Heart left ventricle (tissue), 16 donors: ENCODE measurements around the gene DEPDC1B. TPM values are rescaled to one million over a fixed set of nuclear protein-coding genes. Genes with fewer than 3 reads are reported as not detected.

ENCODE experiments used
- ATAC-seq, 4 donors: fragments of 200-7000 bp; cut with Tn5 transposase; one replicate each; pipeline ENCODE4 v1.9.1; 2020 to 2022; ENCODE audit warnings: moderate library complexity in 4 of 4, mild to moderate bottlenecking in 3 of 4, moderate number of reproducible peaks in 1 of 4
- DNase-seq, 5 donors: peaks; one replicate each; pipeline ENCODE4 v3.0.0-alpha.2; 2020
- H3K27ac ChIP-seq, 12 donors: fragments of 200-600 bp; sonication (generic) in 4 of 12; one replicate each; pipeline versions ENCODE4 v1.5.0 to v1.8.0; 2016 to 2022; ENCODE audit warnings: mild to moderate bottlenecking in 2 of 12
- H3K27me3 ChIP-seq, 9 donors: fragments of 200-600 bp; sonication (generic) in 2 of 9; one replicate each; pipeline versions ENCODE4 v1.5.1 to v1.8.0; 2016 to 2022; ENCODE audit warnings: mild to moderate bottlenecking in 3 of 9
- H3K36me3 ChIP-seq, 9 donors: fragments of 200-600 bp; sonication (generic) in 2 of 9; one replicate each; pipeline versions ENCODE4 v1.5.0 to v1.8.0; 2018 to 2022; ENCODE audit warnings: mild to moderate bottlenecking in 2 of 9
- H3K4me1 ChIP-seq, 12 donors: fragments of 200-600 bp; sonication (generic) in 4 of 12; one replicate each; pipeline versions ENCODE4 v1.5.0 to v1.8.0; 2016 to 2022; ENCODE audit warnings: mild to moderate bottlenecking in 3 of 12
- H3K4me3 ChIP-seq, 12 donors: fragments of 200-600 bp; sonication (generic) in 4 of 12; one replicate each; pipeline versions ENCODE4 v1.5.0 to v1.8.0; 2017 to 2022; ENCODE audit warnings: mild to moderate bottlenecking in 9 of 12, moderate library complexity in 4 of 12
- H3K9me3 ChIP-seq, 12 donors: fragments of 200-600 bp; sonication (generic) in 4 of 12; one replicate each; pipeline versions ENCODE4 v1.5.0 to v1.8.0; 2016 to 2022; ENCODE audit warnings: mild to moderate bottlenecking in 1 of 12
- POLR2A ChIP-seq, 2 donors: fragments of 450-650 bp; IDR thresholded peaks; one replicate each; pipeline ENCODE4 v1.6.1; 2017; ENCODE audit warnings: antibody characterized with exemption in 2 of 2, mild to moderate bottlenecking in 2 of 2, moderate library complexity in 2 of 2
- WGBS, 4 donors: extraction: QIAGEN DNeasy Blood & Tissue Kit in 2 of 4; methylation state at CpG; one replicate each; pipeline versions ENCODE4 v1.1.5 to v1.1.7; 2013 to 2018; 5-methylcytosine and 5-hydroxymethylcytosine counted together
- intact Hi-C, 10 donors: fragments of 100-400 bp; cut with DNase I; formaldehyde crosslinking; loops; one replicate each; pipeline versions ENCODE4 v1.11.1 to v1.14.2; 2022
- polyA plus RNA-seq, 2 donors: library from polyadenylated mRNA; stranded (reverse); fragments of 200-250 nt; gene quantifications; one replicate each; pipeline ENCODE4 v1.2.3, GENCODE V29; 2013
- total RNA-seq, 9 donors: library from RNA; depleted of rRNA in 2 of 9; stranded (reverse); fragments of >200 nt in 2 of 9; fragmentation: NEBNext Ultra II Directional in 3 of 9; extraction: Animal tissue kit (Norgen Biotek cat#: 25700) in 3 of 9; gene quantifications; one replicate each; pipeline versions ENCODE4 v1.1.0 to v1.2.4, GENCODE V29; 2016 to 2023
- TF ChIP-seq, protein P1 (sequence below), 12 donors: fragments of 200-600 bp; sonication (generic) in 4 of 12; IDR thresholded peaks; one replicate each; pipeline versions ENCODE4 v1.5.0 to v1.8.0; 2018 to 2022; ENCODE audit warnings: antibody characterized with exemption in 12 of 12, mild to moderate bottlenecking in 5 of 12
- donor health status: ischemic (EF 13 %, LVEDD 7.1; RV severe dilation, severe dysfunction).
- donor health status: healthy with polysubstance abuse.
- donor health status: DM: no; HTN: yes; CAD: no.
- donor health status: DM: no; HTN: no; CAD: no.
- donor health status: ischemic (EF 25% LVEDD 6.9; RV normal size, moderate dysfunction).
- donor health status: ischemic (EF 25% LVEDD 5.7; RV mildly dilated, moderate dysfunction).
- donor health status: healthy.
- donor health status: DM: yes; HTN: yes; CAD: no.
- donor health status: ischemic (EF 35%, LVEDD 5.7; RV mildly dilated, moderate dysfunction).
- donor health status: nonischemic (EF 11% LVEDD 7.7; RV severe dilation, severe dysfunction).
- donor health status: DM: yes; HTN: yes; CAD: no.
- donor health status: PGD.
- donor health status: ischemic (EF 29% LVEDD 5.4; RV normal size, mild dysfunction).
- donor health status: nonischemic (EF 23%, LVEDD 6.1; RV moderate dilation, normal function).

Gene DEPDC1B
- total and polyA plus RNA-seq, 11 donors = 0.10 to 3.1 (median 0.31) TPM; not detected in 5

DNA sequence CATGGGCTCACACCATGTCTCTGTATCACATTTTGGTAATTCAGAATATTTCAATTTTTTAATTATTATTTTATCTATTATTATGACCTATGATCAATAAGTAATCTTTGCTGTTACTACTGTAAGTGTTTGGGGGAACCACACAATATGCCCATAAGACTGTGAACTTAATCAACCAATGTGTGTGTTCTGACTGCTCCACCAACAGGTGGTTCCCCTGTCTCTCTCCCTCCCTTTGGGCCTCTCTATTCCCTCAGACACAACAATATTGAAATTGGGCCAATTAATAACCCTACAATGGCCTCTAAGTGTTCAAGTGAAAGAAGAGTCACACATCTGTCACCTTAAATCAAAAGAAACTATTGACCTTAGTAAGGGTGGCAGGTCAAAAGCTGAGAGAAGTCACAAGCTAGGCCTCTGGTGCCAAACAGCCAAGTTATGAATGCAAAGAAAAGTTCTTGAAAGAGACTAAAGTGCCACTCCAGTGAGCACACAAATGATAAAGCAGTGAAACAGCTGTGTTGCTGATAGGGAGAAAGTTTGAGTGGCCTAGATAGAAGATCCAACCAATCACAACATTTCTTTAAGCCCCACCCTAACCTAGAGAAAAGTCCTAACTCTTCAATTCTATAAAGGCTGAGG is 88.7 kb downstream of the DEPDC1B start:
- Histone ChIP-seq H3K27me3 (no peaks in the 10 kb centered on the region), H3K4me3 (no peak overlapping the region), H3K9me3 (peaks cover 0 to 8% (median 0%) of the 10 kb centered on the region in 12 donors), H3K4me1 (no peaks in the 10 kb centered on the region), H3K27ac (no peak overlapping the region), H3K36me3 (no peaks in the 10 kb centered on the region)
- ATAC-seq (no peak), DNase-seq (no peak)
- intact Hi-C loops = no loop called here
- TF ChIP-seq, protein P1, sequence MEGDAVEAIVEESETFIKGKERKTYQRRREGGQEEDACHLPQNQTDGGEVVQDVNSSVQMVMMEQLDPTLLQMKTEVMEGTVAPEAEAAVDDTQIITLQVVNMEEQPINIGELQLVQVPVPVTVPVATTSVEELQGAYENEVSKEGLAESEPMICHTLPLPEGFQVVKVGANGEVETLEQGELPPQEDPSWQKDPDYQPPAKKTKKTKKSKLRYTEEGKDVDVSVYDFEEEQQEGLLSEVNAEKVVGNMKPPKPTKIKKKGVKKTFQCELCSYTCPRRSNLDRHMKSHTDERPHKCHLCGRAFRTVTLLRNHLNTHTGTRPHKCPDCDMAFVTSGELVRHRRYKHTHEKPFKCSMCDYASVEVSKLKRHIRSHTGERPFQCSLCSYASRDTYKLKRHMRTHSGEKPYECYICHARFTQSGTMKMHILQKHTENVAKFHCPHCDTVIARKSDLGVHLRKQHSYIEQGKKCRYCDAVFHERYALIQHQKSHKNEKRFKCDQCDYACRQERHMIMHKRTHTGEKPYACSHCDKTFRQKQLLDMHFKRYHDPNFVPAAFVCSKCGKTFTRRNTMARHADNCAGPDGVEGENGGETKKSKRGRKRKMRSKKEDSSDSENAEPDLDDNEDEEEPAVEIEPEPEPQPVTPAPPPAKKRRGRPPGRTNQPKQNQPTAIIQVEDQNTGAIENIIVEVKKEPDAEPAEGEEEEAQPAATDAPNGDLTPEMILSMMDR (IDR thresholded peaks at IDR 0.05) = no peak
- TF ChIP-seq POLR2A (IDR thresholded peaks at IDR 0.05) = no peak

DNA sequence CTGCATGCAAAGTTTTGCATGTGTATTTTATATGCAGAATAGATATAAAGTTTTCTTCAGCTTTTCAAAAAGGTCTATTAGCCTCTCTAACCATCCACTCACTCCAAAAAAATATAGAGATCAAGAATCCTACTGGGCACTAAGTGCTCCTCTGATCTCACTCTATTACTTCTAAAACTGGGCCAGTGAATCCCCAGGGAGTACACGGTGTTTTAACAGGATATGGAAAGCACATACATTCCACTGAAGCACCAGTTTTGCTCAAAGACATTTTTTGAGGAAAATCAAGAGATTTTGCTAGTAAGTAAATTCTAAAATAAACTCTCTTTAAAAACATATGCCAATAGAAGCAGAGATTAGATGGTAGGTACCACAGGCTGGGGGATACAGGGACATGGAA is 95.2 kb downstream of the DEPDC1B start:
- WGBS, 4 donors = 46 to 69% (median 51%) methylated on average over 1 of the region's 1 CpG
- no peaks in the 10 kb centered on the region for H3K27me3 ChIP-seq
- no peak overlapping the region for H3K27ac ChIP-seq
- no peaks in the 10 kb centered on the region for H3K4me1 ChIP-seq
- no peak for TF ChIP-seq POLR2A (IDR thresholded peaks at IDR 0.05)
- no peaks in the 10 kb centered on the region for H3K36me3 ChIP-seq
- H3K9me3 ChIP-seq = no peaks in the 10 kb centered on the region
- no peak overlapping the region for H3K4me3 ChIP-seq
- DNase-seq (no peak), ATAC-seq (no peak)
- intact Hi-C loops = no loop called here

DNA sequence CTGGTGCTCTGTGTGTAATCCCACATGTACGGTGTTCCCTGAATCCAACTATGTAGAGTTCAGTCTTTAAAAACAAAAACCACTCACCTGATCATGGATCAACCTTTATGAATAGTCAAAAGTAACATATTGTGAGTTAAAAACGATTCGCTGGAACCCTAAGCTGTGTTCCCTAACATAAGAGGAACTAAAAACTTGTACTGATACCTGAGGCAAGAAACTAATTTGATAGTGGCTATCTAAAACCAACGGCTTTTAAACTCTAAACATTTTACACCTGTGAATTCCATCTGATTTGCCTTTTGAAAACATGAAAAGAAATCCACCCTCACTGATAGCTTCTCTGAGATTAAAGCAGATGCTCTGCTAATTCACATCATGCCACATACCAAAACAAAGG is 101.5 kb downstream of the DEPDC1B start:
- H3K27me3 ChIP-seq = no peaks in the 10 kb centered on the region
- H3K36me3 ChIP-seq = no peaks in the 10 kb centered on the region
- ATAC-seq (no peak), DNase-seq (no peak)
- peaks cover 0 to 18% (median 0%) of the 10 kb centered on the region in 12 donors for H3K4me1 ChIP-seq
- no peak for TF ChIP-seq POLR2A (IDR thresholded peaks at IDR 0.05)
- TF ChIP-seq, protein P1 (IDR thresholded peaks at IDR 0.05) = no peak
- H3K27ac ChIP-seq = no peak overlapping the region
- WGBS, 4 donors = 78 to 87% (median 81%) methylated on average over 4 of the region's 4 CpGs
- intact Hi-C loops = no loop called here
- H3K4me3 ChIP-seq = no peak overlapping the region
- no peaks in the 10 kb centered on the region for H3K9me3 ChIP-seq

DNA sequence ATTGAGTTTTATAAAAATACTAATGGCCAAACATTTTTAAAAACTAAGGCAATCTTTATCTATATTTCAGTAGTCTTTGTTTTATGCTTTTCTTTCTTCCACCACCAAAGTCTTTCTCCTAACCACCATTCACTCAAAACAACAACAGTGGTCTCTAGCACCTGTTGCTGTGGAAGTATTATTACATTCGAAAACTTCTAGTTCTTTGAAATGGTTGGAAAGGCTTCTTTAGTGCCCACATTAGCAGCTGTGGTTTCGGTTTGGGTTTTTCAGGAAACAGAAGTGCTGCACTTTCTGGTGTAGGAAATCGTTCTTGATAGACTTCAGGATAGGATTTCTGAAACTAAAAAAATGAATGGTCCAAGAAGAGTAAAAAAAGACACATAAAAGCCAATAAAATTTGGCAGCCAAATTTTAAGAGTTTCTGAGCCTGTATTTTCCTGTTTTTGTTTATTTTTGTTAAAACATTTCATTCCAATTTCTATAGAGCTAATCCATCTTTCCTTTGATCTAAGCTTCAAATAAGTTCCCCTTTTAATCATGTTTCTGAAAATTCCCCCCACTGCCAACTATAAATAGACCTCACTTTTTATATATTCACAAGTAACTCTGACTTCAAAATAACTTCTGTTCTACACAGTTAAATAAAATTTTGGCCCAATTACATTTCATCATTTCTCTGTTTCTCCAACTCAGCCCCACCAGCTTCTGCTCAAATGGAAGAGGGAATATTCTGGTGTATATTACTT is 102.2 kb downstream of the DEPDC1B start:
- no peaks in the 10 kb centered on the region for H3K27me3 ChIP-seq
- whole genome bisulfite sequencing, 4 donors = 54 to 65% (median 59%) methylated on average over 3 of the region's 3 CpGs
- TF ChIP-seq, protein P1 (IDR thresholded peaks at IDR 0.05) = no peak
- TF ChIP-seq POLR2A (IDR thresholded peaks at IDR 0.05) = no peak
- H3K4me3 ChIP-seq = no peak overlapping the region
- no peaks in the 10 kb centered on the region for H3K36me3 ChIP-seq
- DNase-seq (no peak), ATAC-seq (no peak)
- H3K9me3 ChIP-seq = no peaks in the 10 kb centered on the region
- H3K4me1 ChIP-seq = peaks cover 0 to 18% (median 0%) of the 10 kb centered on the region in 12 donors
- intact Hi-C loops = no loop called here
- no peak overlapping the region for H3K27ac ChIP-seq
